ENCODE results near the gene RAPGEF5.

- TF ChIP-seq CTCF (IDR thresholded peaks at IDR 0.05): no peak
- no peak for TF ChIP-seq POLR2A (IDR thresholded peaks at IDR 0.05)
These were observed 167.7 kb downstream of the RAPGEF5 start for GRCh38 chr7:22189230-22189629.
